GM13976 (cell line): Measurements from ENCODE around the gene MRPS26.
"Not testable (repeated sequence)": the region's sequence is repeated elsewhere in the genome, so short reads cannot be mapped to it uniquely, and the experiment has no call there.

ENCODE experiments used
- DNase-seq: peaks from one replicate; pipeline ENCODE4 v3.0.0; 2012; ENCODE audit warnings: low spot score
- in situ Hi-C: fragments of 300-500 bp; cut with MboI; formaldehyde crosslinking; loops from one replicate; pipeline ENCODE4 v1.12.0; 2022; ENCODE audit warnings: low sequenced_read_pairs, mixed read lengths, inconsistent platforms; ENCODE audit not compliant: unreplicated experiment
- TF ChIP-seq, protein P1 (sequence below): IDR thresholded peaks from 2 replicates; pipeline ENCODE4 v1.5.1; 2012; ENCODE audit warnings: borderline replicate concordance, mild to moderate bottlenecking; ENCODE audit not compliant: insufficient read depth; ENCODE audit errors: extremely low read depth, missing control alignments, control extremely low read depth

MRPS26 gene

DNA sequence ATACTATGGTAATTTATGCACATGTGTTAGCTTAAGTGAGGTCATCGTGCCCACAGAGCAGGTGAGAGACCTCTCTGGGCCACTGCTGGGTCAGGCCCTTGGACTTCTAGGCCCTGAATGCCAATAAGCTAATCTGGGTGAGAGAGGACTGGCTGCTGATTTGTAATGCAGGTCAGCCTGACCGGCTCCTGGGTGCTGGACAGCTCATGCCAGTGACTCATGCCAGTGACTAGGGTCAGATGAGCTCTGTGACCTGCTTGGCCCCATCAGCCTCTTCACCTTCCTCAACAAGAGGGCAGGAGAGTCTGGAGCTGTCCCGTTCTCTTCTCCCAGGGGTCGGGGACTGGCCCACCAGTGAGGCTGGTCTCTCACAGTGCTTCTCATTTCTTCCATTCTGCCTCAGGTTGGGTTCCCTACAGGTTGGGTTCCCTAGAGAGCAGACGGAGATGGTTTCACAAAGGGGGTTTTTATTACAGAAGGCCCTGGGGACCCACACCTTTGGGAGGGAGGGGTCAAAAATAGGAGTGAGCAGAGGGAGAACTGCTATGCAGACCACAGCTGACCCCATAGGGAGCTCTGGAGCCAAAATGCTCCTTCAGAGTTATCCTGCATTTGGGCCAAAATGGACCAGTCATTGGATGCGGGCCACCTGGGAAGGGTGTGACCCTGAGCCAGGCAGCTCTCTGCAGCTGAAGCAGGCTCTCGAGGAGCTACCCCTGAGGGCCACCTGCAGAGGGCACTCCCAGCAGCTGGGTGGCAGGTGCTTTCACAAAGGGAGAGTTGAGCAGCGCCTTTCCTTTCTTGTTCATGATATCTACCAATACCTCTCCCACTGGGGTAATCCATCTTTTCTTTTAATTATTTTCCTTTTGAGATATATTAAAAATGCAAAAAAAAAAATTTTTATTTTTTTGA, 23.4 kb downstream of the MRPS26 start:
- TF ChIP-seq, protein P1, sequence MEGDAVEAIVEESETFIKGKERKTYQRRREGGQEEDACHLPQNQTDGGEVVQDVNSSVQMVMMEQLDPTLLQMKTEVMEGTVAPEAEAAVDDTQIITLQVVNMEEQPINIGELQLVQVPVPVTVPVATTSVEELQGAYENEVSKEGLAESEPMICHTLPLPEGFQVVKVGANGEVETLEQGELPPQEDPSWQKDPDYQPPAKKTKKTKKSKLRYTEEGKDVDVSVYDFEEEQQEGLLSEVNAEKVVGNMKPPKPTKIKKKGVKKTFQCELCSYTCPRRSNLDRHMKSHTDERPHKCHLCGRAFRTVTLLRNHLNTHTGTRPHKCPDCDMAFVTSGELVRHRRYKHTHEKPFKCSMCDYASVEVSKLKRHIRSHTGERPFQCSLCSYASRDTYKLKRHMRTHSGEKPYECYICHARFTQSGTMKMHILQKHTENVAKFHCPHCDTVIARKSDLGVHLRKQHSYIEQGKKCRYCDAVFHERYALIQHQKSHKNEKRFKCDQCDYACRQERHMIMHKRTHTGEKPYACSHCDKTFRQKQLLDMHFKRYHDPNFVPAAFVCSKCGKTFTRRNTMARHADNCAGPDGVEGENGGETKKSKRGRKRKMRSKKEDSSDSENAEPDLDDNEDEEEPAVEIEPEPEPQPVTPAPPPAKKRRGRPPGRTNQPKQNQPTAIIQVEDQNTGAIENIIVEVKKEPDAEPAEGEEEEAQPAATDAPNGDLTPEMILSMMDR = no peak
- no peak for DNase-seq
- in situ Hi-C loops = no loop called here

DNA sequence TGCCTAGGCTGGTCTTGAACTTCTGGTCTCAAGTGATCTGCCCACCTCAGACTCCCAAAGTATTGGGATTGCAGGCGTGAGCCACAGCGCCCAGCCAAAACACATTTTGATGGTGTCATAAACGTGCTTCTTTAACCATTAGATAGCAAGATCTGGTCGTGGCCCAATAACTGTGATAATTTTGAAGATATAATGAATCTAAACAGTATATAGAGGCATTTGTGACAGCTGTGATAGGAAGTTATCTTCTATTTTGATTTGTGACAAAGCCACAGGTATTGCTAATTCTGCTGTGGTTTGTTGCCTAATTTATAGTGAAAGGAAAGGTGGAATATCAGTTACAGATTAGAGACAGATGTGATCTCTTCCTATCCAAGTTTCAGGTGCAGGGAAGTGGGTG, 24.9 kb downstream of the MRPS26 start:
- TF ChIP-seq, protein P1 = no peak
- in situ Hi-C loops = no loop called here
- no peak for DNase-seq

DNA sequence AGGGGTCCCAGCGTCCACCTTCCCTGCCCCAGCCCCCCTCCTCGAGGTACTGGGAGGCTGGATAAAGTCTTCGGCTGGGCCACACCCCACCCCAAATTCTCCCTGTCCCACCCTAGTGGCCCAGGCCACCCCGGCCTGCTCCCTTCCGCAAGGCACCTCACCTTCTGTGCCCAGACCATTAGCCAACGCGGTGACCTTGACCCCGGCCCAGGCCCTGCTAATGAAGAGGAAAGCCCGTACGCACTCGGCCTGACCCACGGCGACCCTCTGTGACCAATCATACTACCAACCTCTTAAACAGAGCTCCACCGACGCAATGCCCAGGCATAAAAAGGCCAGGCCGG, 25.4 kb downstream of the MRPS26 start:
- TF ChIP-seq, protein P1 = no peak
- in situ Hi-C loops = no loop called here
- no peak for DNase-seq

DNA sequence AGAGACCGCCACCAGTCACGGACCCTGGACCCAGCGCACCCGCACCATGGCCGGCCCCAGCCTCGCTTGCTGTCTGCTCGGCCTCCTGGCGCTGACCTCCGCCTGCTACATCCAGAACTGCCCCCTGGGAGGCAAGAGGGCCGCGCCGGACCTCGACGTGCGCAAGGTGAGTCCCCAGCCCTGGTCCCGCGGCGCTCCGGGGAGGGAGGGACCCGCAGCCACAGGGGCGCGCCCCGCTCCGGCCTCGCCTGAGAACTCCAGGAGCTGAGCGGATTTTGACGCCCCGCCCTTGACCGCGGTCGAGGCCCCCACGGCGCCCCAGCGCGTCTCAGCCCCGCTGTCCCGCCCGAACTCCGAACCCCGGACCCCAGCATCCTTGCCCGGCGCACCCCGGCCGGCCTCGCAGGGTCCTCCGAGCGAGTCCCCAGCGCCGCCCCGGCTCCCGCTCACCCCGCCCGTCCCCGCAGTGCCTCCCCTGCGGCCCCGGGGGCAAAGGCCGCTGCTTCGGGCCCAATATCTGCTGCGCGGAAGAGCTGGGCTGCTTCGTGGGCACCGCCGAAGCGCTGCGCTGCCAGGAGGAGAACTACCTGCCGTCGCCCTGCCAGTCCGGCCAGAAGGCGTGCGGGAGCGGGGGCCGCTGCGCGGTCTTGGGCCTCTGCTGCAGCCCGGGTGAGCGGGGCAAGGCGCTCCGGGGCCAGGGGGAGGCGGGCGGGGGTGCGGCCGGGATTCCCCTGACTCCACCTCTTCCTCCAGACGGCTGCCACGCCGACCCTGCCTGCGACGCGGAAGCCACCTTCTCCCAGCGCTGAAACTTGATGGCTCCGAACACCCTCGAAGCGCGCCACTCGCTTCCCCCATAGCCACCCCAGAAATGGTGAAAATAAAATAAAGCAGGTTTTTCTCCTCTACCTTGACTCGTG, 26.0 kb downstream of the MRPS26 start, which contains the start of gene OXT:
Gene OXT (plus strand): TSS at position 11 of the 920 bp plus-strand sequence. CDS start 36 bp downstream, at position 47.
- peak; percentile 62 for DNase-seq
- in situ Hi-C loops = no loop called here
- TF ChIP-seq, protein P1 = no peak

DNA sequence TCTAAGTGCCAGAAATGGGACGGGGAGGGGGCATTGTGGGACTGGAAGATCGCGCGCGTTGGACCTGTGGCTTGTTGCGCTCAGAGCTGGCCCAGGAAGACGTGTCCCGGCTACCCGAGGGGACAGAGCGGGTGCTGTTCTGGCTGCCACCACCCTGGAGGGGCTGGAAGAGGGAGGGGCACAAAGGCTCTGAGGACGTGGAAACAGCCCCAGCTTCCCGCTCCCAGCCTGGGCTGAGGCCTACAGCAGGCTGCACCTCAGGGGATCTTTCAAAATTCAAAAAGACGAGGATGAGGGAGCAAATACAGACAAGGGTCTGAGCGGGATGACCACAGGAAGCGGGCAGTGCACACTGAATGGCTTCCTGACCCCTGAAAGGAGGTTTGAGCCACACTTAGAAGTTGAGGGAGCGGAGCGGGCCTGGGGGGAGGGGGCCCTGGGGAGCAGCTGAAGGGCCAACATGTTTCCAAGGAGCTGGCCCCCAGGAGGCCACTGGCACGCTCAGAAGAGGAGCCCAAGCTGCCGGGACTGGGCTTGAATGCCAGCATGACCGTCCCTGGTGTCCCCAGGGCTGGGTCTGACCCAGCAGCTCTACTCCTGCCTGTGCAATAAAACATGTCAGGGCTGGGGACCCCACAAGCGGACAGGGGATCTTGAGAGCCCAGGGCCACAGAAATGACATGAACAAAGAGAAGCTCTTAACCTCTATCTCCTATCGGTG, 26.8 kb downstream of the MRPS26 start:
- peak; percentile 13 for DNase-seq
- TF ChIP-seq, protein P1 = no peak
- in situ Hi-C loops = no loop called here

DNA sequence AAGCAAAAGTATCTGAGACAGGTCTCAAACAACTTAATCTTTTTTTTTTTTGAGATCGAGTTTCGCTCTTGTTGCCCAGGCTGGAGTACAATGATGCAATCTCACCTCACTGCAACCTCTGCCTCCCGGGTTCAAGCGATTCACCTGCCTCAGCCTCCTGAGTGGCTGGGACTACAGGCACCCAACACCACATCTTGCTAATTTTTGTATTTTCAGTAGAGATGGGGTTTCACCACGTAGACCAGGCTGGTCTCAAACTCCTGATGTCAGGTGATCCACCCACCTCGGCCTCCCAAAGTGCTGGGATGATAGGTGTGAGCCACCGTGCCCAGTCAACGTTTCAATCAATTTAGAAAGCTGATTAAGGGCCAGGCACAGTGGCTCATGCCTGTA, 27.4 kb downstream of the MRPS26 start:
- in situ Hi-C loops, DNase-seq: not testable (repeated sequence)
